Smooth muscle cell of trachea (primary cell): ENCODE results near the gene FAM111B. TPM values are rescaled to one million over a fixed set of nuclear protein-coding genes. Genes with fewer than 3 reads are reported as not detected.

Experiments
- total RNA-seq: library from RNA; depleted of rRNA; stranded (reverse); fragments of >200 nt; gene quantifications from 2 replicates; pipeline ENCODE4 v1.2.1, GENCODE V29; 2014

Gene FAM111B
- 0.17 and 8.7 TPM in 2 replicates for total RNA-seq

DNA sequence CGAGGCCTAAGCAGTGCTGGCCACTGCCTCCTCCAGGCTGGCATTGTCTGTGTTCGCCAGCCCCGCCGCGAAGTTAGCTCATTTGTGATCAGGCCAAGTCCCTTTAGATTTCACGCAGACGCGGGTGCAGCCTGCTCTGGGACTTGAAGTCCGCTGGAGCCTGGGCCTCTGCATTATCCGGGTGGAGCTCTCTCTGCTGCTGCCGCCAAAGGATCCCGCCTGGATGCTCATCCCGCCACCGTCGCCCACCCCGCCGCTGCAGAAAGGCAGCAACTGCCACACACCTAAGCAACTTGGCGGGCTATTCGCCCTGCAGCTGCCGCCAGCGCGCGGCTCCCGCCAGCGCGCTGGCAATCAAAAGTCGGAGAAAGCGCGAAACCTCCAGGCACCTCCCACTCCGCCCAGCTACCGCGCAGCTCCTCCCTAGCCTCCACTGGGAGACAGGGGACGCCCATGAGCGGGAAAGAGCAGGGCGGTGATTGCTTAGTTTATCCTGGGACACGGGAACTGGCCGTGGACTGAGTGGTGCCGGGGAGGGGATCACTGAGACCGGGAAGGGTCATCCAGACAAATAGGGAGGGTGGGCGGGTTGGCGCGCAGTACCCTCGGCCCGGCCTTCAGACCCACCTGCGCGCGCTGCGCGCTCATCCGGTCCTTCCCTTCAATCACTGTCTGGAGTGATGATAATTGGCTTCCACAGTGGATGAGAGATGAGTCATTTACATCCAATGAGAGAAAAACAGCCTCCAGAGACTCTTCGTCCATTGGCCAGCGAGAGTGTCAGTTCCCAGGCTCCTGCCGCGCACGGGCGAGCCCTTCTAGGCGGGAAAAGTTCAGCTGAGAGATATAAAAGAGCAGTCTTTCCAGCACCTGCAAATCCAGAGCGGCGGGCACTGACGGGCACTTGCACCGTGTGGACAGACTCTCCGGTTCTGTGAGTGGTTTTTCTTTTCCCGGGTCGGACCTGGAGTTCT, at the start of gene FAM111B:
Gene FAM111B, plus strand, starts transcription at position 875 of the 974 bp plus-strand sequence. CDS start 2,389 bp downstream, outside the sequence.

DNA sequence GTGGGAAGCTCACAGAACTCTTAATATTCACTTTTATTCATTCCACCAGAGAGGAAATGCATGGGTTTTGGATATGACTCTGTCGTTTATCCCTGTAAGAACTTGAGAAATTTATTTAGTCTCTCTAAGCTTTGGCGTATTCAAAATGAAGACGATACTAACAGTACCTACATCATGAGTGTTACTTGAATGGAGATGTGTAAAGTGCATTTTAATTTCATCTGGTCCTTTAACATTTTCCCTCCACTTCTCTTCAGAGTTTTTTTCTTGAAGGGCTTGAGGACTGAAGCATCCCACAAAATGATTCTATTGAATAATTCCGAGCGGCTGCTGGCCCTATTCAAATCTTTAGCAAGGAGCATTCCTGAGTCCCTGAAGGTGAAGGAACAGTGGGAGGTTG, 21.0 kb upstream of the FAM111B start, which contains the start of gene GLYATL1B:
Gene GLYATL1B, plus strand, starts transcription at position 301 of the 400 bp plus-strand sequence. Its CDS starts 0 bp downstream, at position 301.

DNA sequence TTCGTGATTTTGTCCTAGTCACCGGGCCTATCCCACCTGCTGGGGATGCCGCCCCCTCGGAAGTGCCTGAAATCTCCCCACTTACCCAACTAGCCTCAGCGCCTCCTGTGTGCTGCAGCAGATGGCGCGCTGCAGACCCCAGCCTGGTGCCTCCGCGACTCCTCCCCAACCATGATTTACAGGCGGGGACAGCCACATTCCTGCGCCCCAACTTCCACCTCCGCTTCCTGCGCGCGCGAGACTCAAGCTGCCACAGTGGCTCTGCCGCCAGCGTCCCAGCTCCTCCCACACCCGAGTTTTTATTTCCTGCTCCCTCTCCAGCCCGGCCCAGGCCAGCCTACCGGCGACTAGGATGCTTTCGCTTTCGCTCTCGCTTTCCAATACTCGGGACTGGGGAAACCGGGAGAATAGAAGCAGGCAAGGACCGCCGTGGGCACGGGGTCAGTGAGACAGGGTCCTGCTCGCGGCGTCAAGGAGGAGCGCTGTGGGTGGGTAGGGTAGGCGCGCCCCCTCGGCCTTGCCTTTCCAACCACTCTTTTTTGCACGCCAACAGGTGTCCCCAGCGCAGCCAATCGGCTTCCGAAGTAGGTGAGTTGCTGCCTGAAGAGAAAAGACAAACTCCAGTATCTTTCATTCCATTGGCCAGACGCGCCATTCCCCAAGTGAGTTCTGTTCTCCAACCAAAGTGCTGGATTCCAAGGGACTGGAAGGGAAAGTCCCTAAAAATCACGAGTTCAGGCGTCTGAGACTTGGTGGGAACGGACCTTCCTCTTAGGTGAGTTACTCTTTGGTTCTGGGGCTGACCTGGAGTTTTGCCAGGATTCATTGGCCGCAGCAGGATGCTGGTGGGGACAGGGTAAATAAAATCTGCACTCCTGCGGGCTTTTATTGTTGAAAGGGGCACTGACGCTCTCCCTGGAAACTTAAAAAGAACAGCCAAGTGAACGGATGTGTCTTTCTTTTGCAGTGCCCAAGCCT, 35.8 kb downstream of the FAM111B start, which contains the start of gene FAM111A:
Gene FAM111A, plus strand, starts transcription at position 327 of the 978 bp plus-strand sequence. CDS start 6,017 bp downstream, outside the sequence.

DNA sequence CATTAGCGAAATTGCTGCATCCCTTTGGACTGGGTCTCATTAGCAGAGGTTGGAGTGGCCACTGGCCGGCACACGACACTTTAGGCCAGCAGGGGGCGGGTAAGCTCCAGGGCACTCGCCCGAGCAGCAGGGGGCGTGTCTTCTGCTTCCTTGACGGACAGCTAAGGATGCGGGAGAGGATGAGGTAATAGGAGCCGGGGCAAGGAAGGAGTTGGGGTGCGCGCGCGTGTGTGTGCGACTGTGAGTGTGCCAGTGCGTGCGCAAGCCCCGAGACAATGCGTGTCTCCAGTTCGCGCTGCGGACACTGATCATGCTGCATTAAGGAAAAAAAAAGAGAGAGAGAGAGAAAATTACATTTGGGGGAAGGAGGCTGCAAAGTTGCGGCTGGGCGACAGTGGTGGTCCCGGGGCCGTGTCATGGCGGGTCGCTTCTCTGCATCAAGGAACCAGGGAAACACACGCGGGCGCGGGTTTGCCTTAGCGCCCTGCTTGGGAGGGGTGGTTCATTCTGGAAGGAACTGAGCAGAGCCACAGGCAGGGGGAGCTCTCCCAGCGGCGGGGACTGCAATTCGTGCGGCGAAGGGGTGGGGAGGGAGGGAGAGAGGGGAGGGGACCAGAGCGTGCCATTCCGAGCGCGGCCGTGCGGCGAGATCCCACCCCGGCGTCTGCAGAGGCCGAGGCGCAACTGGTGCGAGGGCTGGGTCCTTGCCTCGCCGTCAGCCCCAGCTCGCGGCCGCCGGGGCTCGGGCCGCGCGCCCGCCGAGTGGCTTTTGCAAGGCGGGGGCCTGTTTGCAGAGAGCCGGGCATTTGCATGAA, 64.7 kb downstream of the FAM111B start, which contains the start of gene DTX4:
Gene DTX4, plus strand, starts transcription at position 625 of the 815 bp plus-strand sequence. CDS start 464 bp downstream, outside the sequence.

Other genes starting within 250 kb of the FAM111B start
- gene GLYATL1, start 167.7 kb upstream of the FAM111B start, total RNA-seq = 0.33 and 1.2 TPM in 2 replicates
- gene GLYATL1B, start 20.9 kb upstream of the FAM111B start, total RNA-seq = not detected in 2 replicates
- gene FAM111A, start 35.6 kb downstream of the FAM111B start, total RNA-seq = 36.1 and 62.7 TPM in 2 replicates
- gene DTX4, start 64.9 kb downstream of the FAM111B start, total RNA-seq = 4.4 and 9.3 TPM in 2 replicates
- not detected in 2 replicates for gene MPEG1, start 105.7 kb downstream of the FAM111B start, total RNA-seq